NOMO-1 (cell line): Measurements from ENCODE around the gene CHCHD4.

Experiments
- DNase-seq, 2 experiments: peaks; one replicate each; lab custom pipeline; 2025; ENCODE audit not compliant: unreplicated experiment in 2 of 2; lab: John Stamatoyannopoulos, UW

Gene CHCHD4

GRCh38 chr3:14138109-14138877 is 13.6 kb upstream of the CHCHD4 start:
- DNase-seq = no peak

- DNase-seq = no peak
Observed at GRCh38 chr3:14137445-14137844, 12.8 kb upstream of the CHCHD4 start.

- DNase-seq = no peak
Observed at GRCh38 chr3:14137004-14137403, 12.3 kb upstream of the CHCHD4 start.

- no peak for DNase-seq
Observed at GRCh38 chr3:14135581-14135980, 10.9 kb upstream of the CHCHD4 start.

GRCh38 chr3:14134291-14134690 is 9.6 kb upstream of the CHCHD4 start:
- DNase-seq = no peak

GRCh38 chr3:14133876-14134275 is 9.2 kb upstream of the CHCHD4 start:
- DNase-seq = no peak

- no peak for DNase-seq
Observed at GRCh38 chr3:14133188-14133800, 8.6 kb upstream of the CHCHD4 start.

- DNase-seq = no peak
Observed at GRCh38 chr3:14132689-14133088, 8.0 kb upstream of the CHCHD4 start.

GRCh38 chr3:14132120-14132519 is 7.5 kb upstream of the CHCHD4 start:
- DNase-seq = no peak

GRCh38 chr3:14131134-14131533 is 6.5 kb upstream of the CHCHD4 start:
- DNase-seq = no peak

GRCh38 chr3:14130707-14131106 is 6.0 kb upstream of the CHCHD4 start:
- no peak for DNase-seq

- no peak for DNase-seq
Observed at GRCh38 chr3:14130230-14130629, 5.6 kb upstream of the CHCHD4 start.

- no peak for DNase-seq
Observed at GRCh38 chr3:14129296-14129695, 4.6 kb upstream of the CHCHD4 start.

- DNase-seq = no peak
Observed at GRCh38 chr3:14128724-14129123, 4.1 kb upstream of the CHCHD4 start.

GRCh38 chr3:14127516-14128161 is 3.0 kb upstream of the CHCHD4 start:
- DNase-seq = no peak

GRCh38 chr3:14126887-14127505 is 2.3 kb upstream of the CHCHD4 start:
- DNase-seq = no peak

GRCh38 chr3:14126017-14126886 is 1.6 kb upstream of the CHCHD4 start:
- DNase-seq = no peak

- peak; percentile 49 to 67 for DNase-seq
Observed at GRCh38 chr3:14125193-14126016, 735 bp upstream of the CHCHD4 start.

- peak; percentile 74 to 82 for DNase-seq
Observed at GRCh38 chr3:14124223-14124614, 451 bp downstream of the CHCHD4 start.
